ENCODE measurements around the gene CALB2.

The CALB2 gene

DNA sequence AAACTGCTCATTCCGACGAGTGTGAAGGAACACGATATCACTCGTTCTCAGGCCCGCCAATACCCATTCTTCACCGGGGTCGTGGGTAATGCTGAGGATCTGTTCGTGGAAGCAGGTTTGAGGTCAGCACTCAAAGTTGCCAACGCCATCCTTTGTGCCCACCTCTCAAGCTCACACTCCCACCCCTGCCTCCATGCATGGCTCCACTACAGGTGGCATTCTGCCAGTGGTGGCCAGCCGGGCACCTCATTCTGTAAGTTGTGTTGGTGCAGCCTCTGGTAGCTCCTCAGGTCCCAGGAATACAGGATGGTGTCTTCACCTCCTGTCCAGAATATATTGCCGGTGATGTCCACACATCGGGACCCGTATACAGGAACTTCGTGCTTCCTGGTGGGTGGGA is 72.7 kb downstream of the CALB2 start:
- H3K4me1 ChIP-seq (ENCODE audit: control insufficient read depth in 2 of 2, insufficient read depth in 1 of 2, low read depth in 1 of 2, low read length in 2 of 2), result peaks cover 0 to 5% of the 10 kb centered on the region in 2 donors
- H3K4me3 ChIP-seq (ENCODE audit: low read length in 2 of 2), result no peak overlapping the region
- no peak overlapping the region for H2BK15ac ChIP-seq (ENCODE audit: low read length)
- H3K4ac ChIP-seq (ENCODE audit: low read length), result no peak overlapping the region
- no peak overlapping the region for H3K14ac ChIP-seq (ENCODE audit: low read length)
- H4K91ac ChIP-seq (ENCODE audit: low read depth, low read length, poor library complexity), result no peak overlapping the region
- no peak for DNase-seq (ENCODE audit: low spot score)
- no peaks in the 10 kb centered on the region for H3K36me3 ChIP-seq (replicated peaks in 1 of 2; ENCODE audit: control insufficient read depth in 2 of 2, insufficient read depth in 2 of 2, low read length in 2 of 2)
- WGBS, 2 donors (ENCODE audit: extremely low coverage in 2 of 2, insufficient read length in 2 of 2, insufficient replicate concordance in 1 of 2), result no CpG with 5 or more reads among the region's 14 CpGs
- no peak overlapping the region for H3K23ac ChIP-seq (ENCODE audit: low read depth, low read length, poor library complexity)
- H3K18ac ChIP-seq (ENCODE audit: low read length), result no peak overlapping the region
- H3K27ac ChIP-seq (replicated peaks; ENCODE audit: low read length), result no peak overlapping the region
- H3K9me3 ChIP-seq (replicated peaks in 1 of 2; ENCODE audit: control insufficient read depth in 2 of 2, insufficient read depth in 1 of 2, low read depth in 1 of 2, low read length in 2 of 2), result no peaks in the 10 kb centered on the region
- no peak overlapping the region for H2BK5ac ChIP-seq (ENCODE audit: low read length)
- H3K79me1 ChIP-seq (ENCODE audit: low read depth, low read length), result no peaks in the 10 kb centered on the region
- H3K9ac ChIP-seq (ENCODE audit: low read depth, low read length, poor library complexity), result no peak overlapping the region
- H2AK5ac ChIP-seq (ENCODE audit: low read depth, low read length), result no peak overlapping the region
- H2BK12ac ChIP-seq (ENCODE audit: low read length), result no peak overlapping the region
- H3K4me2 ChIP-seq (ENCODE audit: insufficient read depth, low read length, poor library complexity, severe bottlenecking), result no peak overlapping the region
- no peak overlapping the region for H2AFZ ChIP-seq (ENCODE audit: low read length)
- H4K8ac ChIP-seq (ENCODE audit: low read depth, low read length), result no peak overlapping the region
- H3K27me3 ChIP-seq (ENCODE audit: control insufficient read depth in 3 of 3, insufficient read depth in 3 of 3, low read depth in 1 of 3, low read length in 3 of 3), result peaks cover 0 to 9% (median 1%) of the 10 kb centered on the region in 3 experiments
- no peak overlapping the region for H2BK120ac ChIP-seq (ENCODE audit: low read depth, low read length)

GRCh38 chr16:71431991-71432390 is 73.5 kb downstream of the CALB2 start:
- Histone ChIP-seq H3K4ac (ENCODE audit: low read length) (no peak overlapping the region), H3K36me3 (replicated peaks in 1 of 2; ENCODE audit: control insufficient read depth in 2 of 2, insufficient read depth in 2 of 2, low read length in 2 of 2) (no peaks in the 10 kb centered on the region), H2AK5ac (ENCODE audit: low read depth, low read length) (peak overlapping the region; percentile 86), H3K14ac (ENCODE audit: low read length) (no peak overlapping the region), H2AFZ (ENCODE audit: low read length) (no peak overlapping the region), H4K8ac (ENCODE audit: low read depth, low read length) (no peak overlapping the region), H3K9ac (ENCODE audit: low read depth, low read length, poor library complexity) (no peak overlapping the region), H3K9me3 (replicated peaks in 1 of 2; ENCODE audit: control insufficient read depth in 2 of 2, insufficient read depth in 1 of 2, low read depth in 1 of 2, low read length in 2 of 2) (no peaks in the 10 kb centered on the region), H3K23ac (ENCODE audit: low read depth, low read length, poor library complexity) (peak overlapping the region; percentile 50), H3K4me2 (ENCODE audit: insufficient read depth, low read length, poor library complexity, severe bottlenecking) (no peak overlapping the region), H3K4me1 (ENCODE audit: control insufficient read depth in 2 of 2, insufficient read depth in 1 of 2, low read depth in 1 of 2, low read length in 2 of 2) (peaks cover 0 to 2% of the 10 kb centered on the region in 2 donors), H3K4me3 (ENCODE audit: low read length in 2 of 2) (no peak overlapping the region), H2BK12ac (ENCODE audit: low read length) (no peak overlapping the region), H2BK5ac (ENCODE audit: low read length) (no peak overlapping the region), H4K91ac (ENCODE audit: low read depth, low read length, poor library complexity) (no peak overlapping the region), H2BK15ac (ENCODE audit: low read length) (no peak overlapping the region), H3K27ac (replicated peaks; ENCODE audit: low read length) (no peak overlapping the region), H2BK120ac (ENCODE audit: low read depth, low read length) (no peak overlapping the region), H3K18ac (ENCODE audit: low read length) (no peak overlapping the region), H3K79me1 (ENCODE audit: low read depth, low read length) (no peaks in the 10 kb centered on the region), H3K27me3 (ENCODE audit: control insufficient read depth in 3 of 3, insufficient read depth in 3 of 3, low read depth in 1 of 3, low read length in 3 of 3) (peaks cover 0 to 9% (median 1%) of the 10 kb centered on the region in 3 experiments)
- DNase-seq (ENCODE audit: low spot score), result no peak
- WGBS, 2 donors (ENCODE audit: extremely low coverage in 2 of 2, insufficient read length in 2 of 2, insufficient replicate concordance in 1 of 2), result no CpG with 5 or more reads among the region's 9 CpGs

GRCh38 chr16:71432906-71433305 is 74.4 kb downstream of the CALB2 start:
- Histone ChIP-seq H3K79me1 (ENCODE audit: low read depth, low read length) (no peaks in the 10 kb centered on the region), H2BK120ac (ENCODE audit: low read depth, low read length) (no peak overlapping the region), H2BK5ac (ENCODE audit: low read length) (no peak overlapping the region), H3K9ac (ENCODE audit: low read depth, low read length, poor library complexity) (no peak overlapping the region), H3K18ac (ENCODE audit: low read length) (peak overlapping the region; percentile 22), H2AFZ (ENCODE audit: low read length) (no peak overlapping the region), H3K27me3 (ENCODE audit: control insufficient read depth in 3 of 3, insufficient read depth in 3 of 3, low read depth in 1 of 3, low read length in 3 of 3) (peaks cover 0 to 9% (median 1%) of the 10 kb centered on the region in 3 experiments), H3K4me1 (ENCODE audit: control insufficient read depth in 2 of 2, insufficient read depth in 1 of 2, low read depth in 1 of 2, low read length in 2 of 2) (no peaks in the 10 kb centered on the region), H2BK12ac (ENCODE audit: low read length) (peak overlapping the region; percentile 6), H3K14ac (ENCODE audit: low read length) (peak overlapping the region; percentile 31), H3K23ac (ENCODE audit: low read depth, low read length, poor library complexity) (peak overlapping the region; percentile 52), H4K91ac (ENCODE audit: low read depth, low read length, poor library complexity) (no peak overlapping the region), H3K27ac (replicated peaks; ENCODE audit: low read length) (no peak overlapping the region), H4K8ac (ENCODE audit: low read depth, low read length) (no peak overlapping the region), H3K36me3 (replicated peaks in 1 of 2; ENCODE audit: control insufficient read depth in 2 of 2, insufficient read depth in 2 of 2, low read length in 2 of 2) (no peaks in the 10 kb centered on the region), H2AK5ac (ENCODE audit: low read depth, low read length) (no peak overlapping the region), H3K4me2 (ENCODE audit: insufficient read depth, low read length, poor library complexity, severe bottlenecking) (no peak overlapping the region), H3K4me3 (ENCODE audit: low read length in 2 of 2) (no peak overlapping the region), H3K4ac (ENCODE audit: low read length) (no peak overlapping the region), H2BK15ac (ENCODE audit: low read length) (no peak overlapping the region), H3K9me3 (replicated peaks in 1 of 2; ENCODE audit: control insufficient read depth in 2 of 2, insufficient read depth in 1 of 2, low read depth in 1 of 2, low read length in 2 of 2) (no peaks in the 10 kb centered on the region)
- no CpG with 5 or more reads among the region's 6 CpGs for WGBS, 2 donors (ENCODE audit: extremely low coverage in 2 of 2, insufficient read length in 2 of 2, insufficient replicate concordance in 1 of 2)
- DNase-seq (ENCODE audit: low spot score), result no peak

- Histone ChIP-seq H3K27me3 (ENCODE audit: control insufficient read depth in 3 of 3, insufficient read depth in 3 of 3, low read depth in 1 of 3, low read length in 3 of 3) (peaks cover 0 to 6% (median 1%) of the 10 kb centered on the region in 3 experiments), H3K18ac (ENCODE audit: low read length) (no peak overlapping the region), H4K91ac (ENCODE audit: low read depth, low read length, poor library complexity) (no peak overlapping the region), H2BK12ac (ENCODE audit: low read length) (no peak overlapping the region), H2BK120ac (ENCODE audit: low read depth, low read length) (no peak overlapping the region), H2BK15ac (ENCODE audit: low read length) (no peak overlapping the region), H3K9me3 (replicated peaks in 1 of 2; ENCODE audit: control insufficient read depth in 2 of 2, insufficient read depth in 1 of 2, low read depth in 1 of 2, low read length in 2 of 2) (no peaks in the 10 kb centered on the region), H3K79me1 (ENCODE audit: low read depth, low read length) (peaks cover under 1% of the 10 kb centered on the region), H3K4ac (ENCODE audit: low read length) (no peak overlapping the region), H3K4me1 (ENCODE audit: control insufficient read depth in 2 of 2, insufficient read depth in 1 of 2, low read depth in 1 of 2, low read length in 2 of 2) (no peaks in the 10 kb centered on the region), H3K4me3 (ENCODE audit: low read length in 2 of 2) (no peak overlapping the region), H3K36me3 (replicated peaks in 1 of 2; ENCODE audit: control insufficient read depth in 2 of 2, insufficient read depth in 2 of 2, low read length in 2 of 2) (no peaks in the 10 kb centered on the region), H3K4me2 (ENCODE audit: insufficient read depth, low read length, poor library complexity, severe bottlenecking) (no peak overlapping the region), H3K9ac (ENCODE audit: low read depth, low read length, poor library complexity) (no peak overlapping the region), H3K14ac (ENCODE audit: low read length) (no peak overlapping the region), H2AK5ac (ENCODE audit: low read depth, low read length) (no peak overlapping the region), H2AFZ (ENCODE audit: low read length) (no peak overlapping the region), H3K27ac (replicated peaks; ENCODE audit: low read length) (no peak overlapping the region), H2BK5ac (ENCODE audit: low read length) (no peak overlapping the region), H4K8ac (ENCODE audit: low read depth, low read length) (no peak overlapping the region), H3K23ac (ENCODE audit: low read depth, low read length, poor library complexity) (no peak overlapping the region)
- no peak for DNase-seq (ENCODE audit: low spot score)
- no CpG with 5 or more reads among the region's 7 CpGs for WGBS, 2 donors (ENCODE audit: extremely low coverage in 2 of 2, insufficient read length in 2 of 2, insufficient replicate concordance in 1 of 2)
Measured at GRCh38 chr16:71436473-71436872, 78.0 kb downstream of the CALB2 start.
